Measurements from ENCODE around the gene STX2.

Gene STX2

GRCh38 chr12:130829391-130830245 lies 9.4 kb downstream of the STX2 start:
- DNase-seq, result no peak

GRCh38 chr12:130828895-130829294 lies 10.2 kb downstream of the STX2 start:
- peak; percentile 44 for DNase-seq

- DNase-seq, result no peak
Measured at GRCh38 chr12:130827432-130827831, 11.6 kb downstream of the STX2 start.

- no peak for DNase-seq
Measured at GRCh38 chr12:130826151-130826801, 12.8 kb downstream of the STX2 start.

- DNase-seq, result no peak
Measured at GRCh38 chr12:130825771-130826150, 13.3 kb downstream of the STX2 start.

- no peak for DNase-seq
Measured at GRCh38 chr12:130819681-130820080, 19.4 kb downstream of the STX2 start.

GRCh38 chr12:130818635-130819576 lies 20.1 kb downstream of the STX2 start:
- DNase-seq, result peak; percentile 57

- peak; percentile 43 for DNase-seq
Measured at GRCh38 chr12:130818272-130818634, 20.8 kb downstream of the STX2 start.

- no peak for DNase-seq
Measured at GRCh38 chr12:130817804-130818203, 21.2 kb downstream of the STX2 start.

- no peak for DNase-seq
Measured at GRCh38 chr12:130816097-130816496, 23.0 kb downstream of the STX2 start.

- peak; percentile 31 for DNase-seq
Measured at GRCh38 chr12:130815028-130815741, 23.9 kb downstream of the STX2 start.

GRCh38 chr12:130813949-130814348 lies 25.1 kb downstream of the STX2 start:
- DNase-seq, result no peak

- DNase-seq, result no peak
Measured at GRCh38 chr12:130813436-130813835, 25.6 kb downstream of the STX2 start.

GRCh38 chr12:130809791-130810190 lies 29.3 kb downstream of the STX2 start:
- no peak for DNase-seq

GRCh38 chr12:130807309-130807708 lies 31.7 kb downstream of the STX2 start:
- no peak for DNase-seq

GRCh38 chr12:130806574-130806973 lies 32.5 kb downstream of the STX2 start:
- no peak for DNase-seq

GRCh38 chr12:130805635-130806034 lies 33.4 kb downstream of the STX2 start:
- DNase-seq, result no peak

GRCh38 chr12:130804216-130804615 lies 34.8 kb downstream of the STX2 start:
- DNase-seq, result no peak

GRCh38 chr12:130803702-130804101 lies 35.3 kb downstream of the STX2 start:
- no peak for DNase-seq

- no peak for DNase-seq
Measured at GRCh38 chr12:130800312-130800711, 38.7 kb downstream of the STX2 start.

GRCh38 chr12:130799051-130799450 lies 40.0 kb downstream of the STX2 start:
- DNase-seq, result no peak

GRCh38 chr12:130796985-130797686 lies 41.9 kb downstream of the STX2 start:
- no peak for DNase-seq

All from NCI-H2171 treated with DMSO at 0.1 percent for 48 hours (cell line).